ENCODE measurements around the gene TMED6. TPM values are rescaled to one million over a fixed set of nuclear protein-coding genes. Genes with fewer than 3 reads are reported as not detected.

The TMED6 gene
- total RNA-seq, 1 experiment from 2014 or later: 0.59 TPM

- Histone ChIP-seq H3K36me3 (ENCODE audit: low read depth) (peaks cover 4% of the 10 kb centered on the region; the same call in 1 of the 2 replicates), H3K9me3 (ENCODE audit: insufficient read depth, low read depth) (no peaks in the 10 kb centered on the region), H3K9me2 (ENCODE audit: insufficient read depth) (no peaks in the 10 kb centered on the region), H3K27ac (no peak overlapping the region), H2AFZ (no peak overlapping the region), H3K79me2 (ENCODE audit: low read depth) (peaks cover 29% of the 10 kb centered on the region), H3F3A (ENCODE audit: insufficient read depth, low read depth) (peaks cover 24% of the 10 kb centered on the region; the same call in 1 of the 2 replicates), H3K4me3 (no peak overlapping the region), H3K27me3 (ENCODE audit: insufficient read depth, low read depth) (no peaks in the 10 kb centered on the region), H3K4me1 (replicated peaks; ENCODE audit: insufficient read depth) (peaks cover 8% of the 10 kb centered on the region), H4K20me1 (ENCODE audit: insufficient read depth) (peaks cover 16% of the 10 kb centered on the region), H3K4me2 (no peak overlapping the region)
- CTCF ChIA-PET: no interaction called here
- POLR2A ChIA-PET (ENCODE audit: unreplicated experiment): no interaction called here
- DNase-seq: no peak
- intact Hi-C loops (cut with micrococcal nuclease; ENCODE audit: unreplicated experiment): no loop called here
- no TSS peak for BruUV-seq (replicated peaks)
- TF ChIP-seq EZH2 (IDR thresholded peaks at IDR 0.05; ENCODE audit: low read depth): no peak
- no peak for TF ChIP-seq CTCF (conservative IDR thresholded peaks at IDR 0.05)
These were observed 42.3 kb downstream of the TMED6 start for GRCh38 chr16:69309316-69309715.

- Histone ChIP-seq H3K27me3 (ENCODE audit: insufficient read depth, low read depth) (no peaks in the 10 kb centered on the region), H3K36me3 (ENCODE audit: low read depth) (no peaks in the 10 kb centered on the region), H3K27ac (no peak overlapping the region), H3K4me1 (replicated peaks; ENCODE audit: insufficient read depth) (peaks cover 8% of the 10 kb centered on the region), H2AFZ (no peak overlapping the region), H3K9me3 (ENCODE audit: insufficient read depth, low read depth) (no peaks in the 10 kb centered on the region), H3K4me2 (no peak overlapping the region), H3K9me2 (ENCODE audit: insufficient read depth) (no peaks in the 10 kb centered on the region), H4K20me1 (ENCODE audit: insufficient read depth) (peaks cover 9% of the 10 kb centered on the region; the same call in 1 of the 2 replicates), H3K4me3 (no peak overlapping the region), H3K79me2 (ENCODE audit: low read depth) (peaks cover 16% of the 10 kb centered on the region), H3F3A (ENCODE audit: insufficient read depth, low read depth) (peaks cover 19% of the 10 kb centered on the region; the same call in 1 of the 2 replicates)
- CTCF ChIA-PET: no interaction called here
- TF ChIP-seq EZH2 (IDR thresholded peaks at IDR 0.05; ENCODE audit: low read depth) (no peak), CTCF (conservative IDR thresholded peaks at IDR 0.05) (no peak)
- POLR2A ChIA-PET (ENCODE audit: unreplicated experiment): no interaction called here
- intact Hi-C loops (cut with micrococcal nuclease; ENCODE audit: unreplicated experiment): no loop called here
- DNase-seq: no peak
- BruUV-seq (replicated peaks): no TSS peak
These were observed 43.7 kb downstream of the TMED6 start for GRCh38 chr16:69307856-69308255.

GRCh38 chr16:69307091-69307490 lies 44.5 kb downstream of the TMED6 start:
- CTCF ChIA-PET: no interaction called here

More at GRCh38 chr16:69307091-69307490, 44.5 kb downstream of the TMED6 start:
- no peaks in the 10 kb centered on the region for H3K27me3 ChIP-seq (ENCODE audit: insufficient read depth, low read depth)
- no peak overlapping the region for H3K27ac ChIP-seq
- H3K9me2 ChIP-seq (ENCODE audit: insufficient read depth): no peaks in the 10 kb centered on the region
- no peak overlapping the region for H3K4me3 ChIP-seq
- POLR2A ChIA-PET (ENCODE audit: unreplicated experiment): no interaction called here
- no peak for TF ChIP-seq EZH2 (IDR thresholded peaks at IDR 0.05; ENCODE audit: low read depth)
- no peak for TF ChIP-seq CTCF (conservative IDR thresholded peaks at IDR 0.05)
- no peak overlapping the region for H3K4me2 ChIP-seq
- peak in 1 of 2 experiments; percentile 12 for DNase-seq
- H3K79me2 ChIP-seq (ENCODE audit: low read depth): peaks cover 8% of the 10 kb centered on the region
- H3K36me3 ChIP-seq (ENCODE audit: low read depth): no peaks in the 10 kb centered on the region
- H3F3A ChIP-seq (ENCODE audit: insufficient read depth, low read depth): peaks cover 17% of the 10 kb centered on the region; the same call in 1 of the 2 replicates
- H4K20me1 ChIP-seq (ENCODE audit: insufficient read depth): peaks cover 3% of the 10 kb centered on the region; the same call in 1 of the 2 replicates
- no peak overlapping the region for H2AFZ ChIP-seq
- peaks cover 1% of the 10 kb centered on the region for H3K4me1 ChIP-seq (replicated peaks; ENCODE audit: insufficient read depth)
- no TSS peak for BruUV-seq (replicated peaks)
- intact Hi-C loops (cut with micrococcal nuclease; ENCODE audit: unreplicated experiment): no loop called here
- H3K9me3 ChIP-seq (ENCODE audit: insufficient read depth, low read depth): no peaks in the 10 kb centered on the region

Data from PC-9 (cell line).